A673 (cell line): ENCODE data around the gene SHISA7. TPM values are rescaled to one million over a fixed set of nuclear protein-coding genes. Genes with fewer than 3 reads are reported as not detected.

Source experiments
- BruUV-seq: library from RNA; stranded (reverse); fragments of 400-500 nt; replicated peaks from 2 replicates; lab custom pipeline; 2021; lab: Mats Ljungman, UMichigan
- CTCF ChIA-PET: fragments of 300-600 bp; sonication (Branson Sonifier 250); formaldehyde crosslinking; loops from one replicate; lab custom pipeline; 2022; ENCODE audit warnings: antibody characterized with exemption; lab: Charles Lee
- POLR2A ChIA-PET: fragments of 300-600 bp; sonication (Branson Sonifier 250); formaldehyde crosslinking; loops from one replicate; lab custom pipeline; 2022; ENCODE audit warnings: antibody characterized with exemption; ENCODE audit not compliant: low non-redundant PET; lab: Charles Lee
- DNase-seq: peaks from one replicate; pipeline ENCODE4 v3.0.0-alpha.2; 2015; ENCODE audit warnings: low spot score
- H3K27ac ChIP-seq: fragments of 200-600 bp; sonication (generic); 2 replicates; pipeline ENCODE4 v1.5.1; 2016; ENCODE audit warnings: mixed run types, low read depth, mild to moderate bottlenecking, mixed read lengths, antibody characterized with exemption, low read length; ENCODE audit not compliant: poor library complexity, severe bottlenecking
- H3K27me3 ChIP-seq: fragments of 200-600 bp; sonication (generic); replicated peaks from 2 replicates; pipeline ENCODE4 v1.6.1; 2017; ENCODE audit warnings: mixed run types, low read depth, mild to moderate bottlenecking, mixed read lengths, antibody characterized with exemption, low read length; ENCODE audit not compliant: insufficient read depth, poor library complexity
- H3K36me3 ChIP-seq: fragments of 200-600 bp; sonication (generic); 2 replicates; pipeline ENCODE4 v1.6.1; 2016; ENCODE audit warnings: mixed run types, mild to moderate bottlenecking, mixed read lengths, antibody characterized with exemption, low read length; ENCODE audit not compliant: insufficient read depth, poor library complexity, severe bottlenecking
- H3K4me1 ChIP-seq: fragments of 200-600 bp; sonication (generic); 2 replicates; pipeline ENCODE4 v1.6.1; 2017; ENCODE audit warnings: mixed run types, mild to moderate bottlenecking, mixed read lengths, antibody characterized with exemption, low read length; ENCODE audit not compliant: insufficient read depth, poor library complexity, severe bottlenecking
- H3K4me3 ChIP-seq: fragments of 200-600 bp; sonication (generic); 2 replicates; pipeline ENCODE4 v1.5.1; 2016; ENCODE audit warnings: low read depth, mixed run types, mild to moderate bottlenecking, mixed read lengths, low read length; ENCODE audit not compliant: poor library complexity, severe bottlenecking
- H3K9me3 ChIP-seq: fragments of 200-600 bp; sonication (generic); 2 replicates; pipeline ENCODE4 v1.6.1; 2016; ENCODE audit warnings: mixed run types, low read depth, mild to moderate bottlenecking, mixed read lengths, antibody characterized with exemption, low read length; ENCODE audit not compliant: poor library complexity, severe bottlenecking
- CTCF ChIP-seq: fragments of 300-800, 200-600 bp; sonication (generic); conservative IDR thresholded peaks from 2 replicates; pipeline ENCODE4 v1.5.1; 2017; ENCODE audit warnings: low read depth, mild to moderate bottlenecking, antibody characterized with exemption, low read length, moderate library complexity, mixed read lengths
- EZH2 ChIP-seq: fragments of 200-600 bp; sonication (generic); IDR thresholded peaks from 2 replicates; pipeline ENCODE4 v1.6.1; 2017; ENCODE audit warnings: borderline replicate concordance, low read depth, mild to moderate bottlenecking, mixed read lengths, antibody characterized with exemption, low read length; ENCODE audit not compliant: poor library complexity, severe bottlenecking
- intact Hi-C: fragments of 100-400 bp; cut with micrococcal nuclease; formaldehyde crosslinking; loops from one replicate; pipeline ENCODE4 v1.10.0; 2022; ENCODE audit not compliant: unreplicated experiment
- total RNA-seq: library from RNA; stranded (reverse); gene quantifications from 2 replicates; pipeline ENCODE4 v1.2.3, GENCODE V29; 2021

The SHISA7 gene
- total RNA-seq, 1 experiment from 2014 or later: 0.21 TPM

GRCh38 chr19:55384920-55385723 lies 58.0 kb downstream of the SHISA7 start:
- Histone ChIP-seq H3K27me3 (no peaks in the 10 kb centered on the region), H3K4me3 (peak overlapping the region; percentile 98), H3K36me3 (peaks cover 38% of the 10 kb centered on the region), H3K4me1 (peaks cover 27% of the 10 kb centered on the region), H3K9me3 (no peaks in the 10 kb centered on the region), H3K27ac (peak overlapping the region; percentile 88)
- CTCF ChIA-PET: no interaction called here
- no peak for TF ChIP-seq EZH2
- TF ChIP-seq CTCF: no peak
- POLR2A ChIA-PET: no interaction called here
- BruUV-seq: TSS peak; percentile 67
- intact Hi-C loops: loop anchor here (10.0 kb wide), 1 partner anchor 80 kb away; no protein-coding TSS in a partner anchor
- DNase-seq: peak; percentile 98

- CTCF ChIA-PET: interaction anchor here (1.0 kb wide), 1 partner anchor 120 kb away, joined by 3 read pairs; no protein-coding TSS in a partner anchor
- Histone ChIP-seq H3K27ac (peak within 1 kb of the TSS; percentile 88), H3K4me1 (peaks cover 23% of the 10 kb centered on the region), H3K36me3 (peaks cover 30% of the 10 kb centered on the region), H3K27me3 (no peaks in the 10 kb centered on the region), H3K9me3 (no peaks in the 10 kb centered on the region), H3K4me3 (peak within 1 kb of the TSS; percentile 98)
- no peak for TF ChIP-seq CTCF
- POLR2A ChIA-PET: no interaction called here
- BruUV-seq: no TSS peak
- DNase-seq: no peak
- intact Hi-C loops: loop anchor here (10.0 kb wide), 1 partner anchor 80 kb away; no protein-coding TSS in a partner anchor
Observed at GRCh38 chr19:55384131-55384919, 58.8 kb downstream of the SHISA7 start, which contains the start of gene TMEM238. Gene TMEM238, minus strand, starts transcription at chr19:55384292. Its CDS starts 33 bp downstream, at chr19:55384259.

GRCh38 chr19:55383279-55384130 lies 59.6 kb downstream of the SHISA7 start:
- intact Hi-C loops: loop anchor here (10.0 kb wide), 1 partner anchor 79 kb away; no protein-coding TSS in a partner anchor
- H3K4me1 ChIP-seq: peaks cover 19% of the 10 kb centered on the region

More at GRCh38 chr19:55383279-55384130, 59.6 kb downstream of the SHISA7 start:
- peaks cover 22% of the 10 kb centered on the region for H3K36me3 ChIP-seq
- peak overlapping the region; percentile 88 for H3K27ac ChIP-seq
- no peak for TF ChIP-seq EZH2
- TF ChIP-seq CTCF: 0 out of 2 replicates have a peak, but pooled peaks have one; percentile 19
- H3K9me3 ChIP-seq: no peaks in the 10 kb centered on the region
- peak overlapping the region; percentile 98 for H3K4me3 ChIP-seq
- ChIA-PET POLR2A (interaction anchor here (0.5 kb wide), 1 partner anchor 76 kb away, joined by 3 read pairs; no protein-coding TSS in a partner anchor), CTCF (interaction anchor here (1.0 kb wide), 1 partner anchor 120 kb away, joined by 3 read pairs; no protein-coding TSS in a partner anchor)
- no TSS peak for BruUV-seq
- no peaks in the 10 kb centered on the region for H3K27me3 ChIP-seq
- DNase-seq: peak; percentile 73
